Measurements from ENCODE around the gene TMEM183A.

TMEM183A gene

GRCh38 chr1:203057911-203058675, 50.9 kb downstream of the TMEM183A start:
- no peak for TF ChIP-seq EZH2 (optimal IDR thresholded peaks at IDR 0.05; ENCODE audit: low read depth, low read length)
- TF ChIP-seq EZH2phosphoT487 (IDR thresholded peaks at IDR 0.05; ENCODE audit: low read length): no peak
- TF ChIP-seq, protein P1, sequence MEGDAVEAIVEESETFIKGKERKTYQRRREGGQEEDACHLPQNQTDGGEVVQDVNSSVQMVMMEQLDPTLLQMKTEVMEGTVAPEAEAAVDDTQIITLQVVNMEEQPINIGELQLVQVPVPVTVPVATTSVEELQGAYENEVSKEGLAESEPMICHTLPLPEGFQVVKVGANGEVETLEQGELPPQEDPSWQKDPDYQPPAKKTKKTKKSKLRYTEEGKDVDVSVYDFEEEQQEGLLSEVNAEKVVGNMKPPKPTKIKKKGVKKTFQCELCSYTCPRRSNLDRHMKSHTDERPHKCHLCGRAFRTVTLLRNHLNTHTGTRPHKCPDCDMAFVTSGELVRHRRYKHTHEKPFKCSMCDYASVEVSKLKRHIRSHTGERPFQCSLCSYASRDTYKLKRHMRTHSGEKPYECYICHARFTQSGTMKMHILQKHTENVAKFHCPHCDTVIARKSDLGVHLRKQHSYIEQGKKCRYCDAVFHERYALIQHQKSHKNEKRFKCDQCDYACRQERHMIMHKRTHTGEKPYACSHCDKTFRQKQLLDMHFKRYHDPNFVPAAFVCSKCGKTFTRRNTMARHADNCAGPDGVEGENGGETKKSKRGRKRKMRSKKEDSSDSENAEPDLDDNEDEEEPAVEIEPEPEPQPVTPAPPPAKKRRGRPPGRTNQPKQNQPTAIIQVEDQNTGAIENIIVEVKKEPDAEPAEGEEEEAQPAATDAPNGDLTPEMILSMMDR (IDR thresholded peaks at IDR 0.05; ENCODE audit: low read length): no peak

DNA sequence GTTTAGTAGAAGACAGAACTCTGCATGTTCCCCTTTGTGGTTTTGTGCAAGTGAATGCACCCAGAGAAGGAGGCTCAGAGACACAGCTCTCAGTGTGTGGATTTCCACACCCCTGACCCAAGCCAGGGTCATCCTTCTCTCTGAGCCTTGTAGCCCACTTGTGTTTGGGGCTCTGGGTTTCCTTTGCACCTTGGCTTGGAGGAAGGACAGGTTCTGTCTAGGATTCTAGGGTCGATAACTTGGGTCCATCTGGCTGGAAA, 51.4 kb downstream of the TMEM183A start:
- DNase-seq: no peak
- TF ChIP-seq, protein P1 (IDR thresholded peaks at IDR 0.05; ENCODE audit: low read length): no peak
- TF ChIP-seq EZH2phosphoT487 (IDR thresholded peaks at IDR 0.05; ENCODE audit: low read length): no peak
- TF ChIP-seq EZH2 (optimal IDR thresholded peaks at IDR 0.05; ENCODE audit: low read depth, low read length): no peak
- no peak overlapping the region for H3K4me3 ChIP-seq (ENCODE audit: low read length)

More at GRCh38 chr1:203057911-203058675, 50.9 kb downstream of the TMEM183A start:
- Histone ChIP-seq H3K9me3 (replicated peaks; ENCODE audit: insufficient read depth, low read length) (no peaks in the 10 kb centered on the region), H3K4me3 (ENCODE audit: low read length) (no peak overlapping the region), H3K4me2 (ENCODE audit: low read depth, low read length) (no peak overlapping the region), H3K9me2 (replicated peaks; ENCODE audit: insufficient read depth, low read length) (no peaks in the 10 kb centered on the region), H4K20me1 (ENCODE audit: insufficient read depth, low read length) (no peaks in the 10 kb centered on the region), H3K9ac (ENCODE audit: low read length) (no peak overlapping the region), H3F3A (ENCODE audit: insufficient read depth, low read length) (no peaks in the 10 kb centered on the region), H3K27me3 (replicated peaks; ENCODE audit: insufficient read depth, low read length) (no peaks in the 10 kb centered on the region), H3K79me2 (ENCODE audit: low read length) (no peaks in the 10 kb centered on the region), H2AFZ (ENCODE audit: low read length) (no peak overlapping the region), H3K4me1 (ENCODE audit: low read length) (no peaks in the 10 kb centered on the region), H3K36me3 (replicated peaks; ENCODE audit: insufficient read depth, low read length) (no peaks in the 10 kb centered on the region), H3K27ac (ENCODE audit: low read length) (no peak overlapping the region)
- DNase-seq: no peak

GRCh38 chr1:203059485-203059884, 52.3 kb downstream of the TMEM183A start:
- H3K4me2 ChIP-seq (ENCODE audit: low read depth, low read length): no peak overlapping the region
- no peaks in the 10 kb centered on the region for H3K4me1 ChIP-seq (ENCODE audit: low read length)
- DNase-seq: no peak
- H3K36me3 ChIP-seq (replicated peaks; ENCODE audit: insufficient read depth, low read length): no peaks in the 10 kb centered on the region
- no peaks in the 10 kb centered on the region for H4K20me1 ChIP-seq (ENCODE audit: insufficient read depth, low read length)
- H2AFZ ChIP-seq (ENCODE audit: low read length): no peak overlapping the region
- H3K79me2 ChIP-seq (ENCODE audit: low read length): no peaks in the 10 kb centered on the region
- no peaks in the 10 kb centered on the region for H3K9me3 ChIP-seq (replicated peaks; ENCODE audit: insufficient read depth, low read length)
- no peak overlapping the region for H3K4me3 ChIP-seq (ENCODE audit: low read length)
- no peak overlapping the region for H3K27ac ChIP-seq (ENCODE audit: low read length)
- no peaks in the 10 kb centered on the region for H3K27me3 ChIP-seq (replicated peaks; ENCODE audit: insufficient read depth, low read length)
- no peaks in the 10 kb centered on the region for H3K9me2 ChIP-seq (replicated peaks; ENCODE audit: insufficient read depth, low read length)
- no peaks in the 10 kb centered on the region for H3F3A ChIP-seq (ENCODE audit: insufficient read depth, low read length)
- TF ChIP-seq, protein P1 (IDR thresholded peaks at IDR 0.05; ENCODE audit: low read length): no peak
- TF ChIP-seq EZH2phosphoT487 (IDR thresholded peaks at IDR 0.05; ENCODE audit: low read length): no peak
- TF ChIP-seq EZH2 (optimal IDR thresholded peaks at IDR 0.05; ENCODE audit: low read depth, low read length): no peak
- no peak overlapping the region for H3K9ac ChIP-seq (ENCODE audit: low read length)

More for the DNA sequence above, 51.4 kb downstream of the TMEM183A start:
- Histone ChIP-seq H3K79me2 (ENCODE audit: low read length) (no peaks in the 10 kb centered on the region), H3K4me1 (ENCODE audit: low read length) (no peaks in the 10 kb centered on the region), H3K4me2 (ENCODE audit: low read depth, low read length) (no peak overlapping the region), H3K9me3 (replicated peaks; ENCODE audit: insufficient read depth, low read length) (no peaks in the 10 kb centered on the region), H3K27me3 (replicated peaks; ENCODE audit: insufficient read depth, low read length) (no peaks in the 10 kb centered on the region), H3K9ac (ENCODE audit: low read length) (no peak overlapping the region), H2AFZ (ENCODE audit: low read length) (no peak overlapping the region), H3F3A (ENCODE audit: insufficient read depth, low read length) (no peaks in the 10 kb centered on the region), H3K27ac (ENCODE audit: low read length) (no peak overlapping the region), H3K9me2 (replicated peaks; ENCODE audit: insufficient read depth, low read length) (no peaks in the 10 kb centered on the region), H3K36me3 (replicated peaks; ENCODE audit: insufficient read depth, low read length) (no peaks in the 10 kb centered on the region), H4K20me1 (ENCODE audit: insufficient read depth, low read length) (no peaks in the 10 kb centered on the region)

Data from MM.1S (cell line).